Peyer's patch (tissue), 4 donors: ENCODE data around the gene ELOVL6.

ENCODE experiments used
- CTCF ChIP-seq, 6 experiments: fragments of 450-650 bp in 4 of 6; fragments of 200-600 bp in 2 of 6; sonication (generic) in 1 of 6; IDR thresholded peaks; one replicate each; pipeline ENCODE4 v1.5.1; 2017 to 2019; ENCODE audit warnings: antibody characterized with exemption in 6 of 6, mild to moderate bottlenecking in 3 of 6, moderate library complexity in 1 of 6
- POLR2A ChIP-seq, 2 donors: fragments of 450-650 bp; IDR thresholded peaks; one replicate each; pipeline ENCODE4 v1.5.1; 2017; ENCODE audit warnings: antibody characterized with exemption in 2 of 2, mild to moderate bottlenecking in 2 of 2, moderate library complexity in 2 of 2

DNA sequence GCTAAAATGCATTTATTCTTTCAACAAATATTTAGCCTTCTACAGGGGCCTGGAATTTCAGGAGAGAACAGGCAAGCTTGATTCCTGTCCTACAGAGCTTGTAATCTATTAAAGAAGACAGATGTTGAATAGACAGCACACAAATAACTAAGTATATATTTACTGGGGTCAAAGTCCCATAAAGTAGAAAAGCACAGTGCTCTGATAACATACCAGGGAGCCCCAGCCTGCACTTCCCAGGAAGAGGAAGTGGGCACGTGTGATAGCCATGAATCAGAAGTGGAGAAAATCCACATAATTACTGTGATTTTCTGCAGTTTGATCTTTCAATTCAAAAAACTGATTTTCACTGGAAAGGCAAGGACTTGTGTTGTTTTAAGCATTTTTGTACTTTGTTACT, 156.7 kb downstream of the ELOVL6 start:
- TF ChIP-seq CTCF (IDR thresholded peaks at IDR 0.05) = no peak
- no peak for TF ChIP-seq POLR2A (IDR thresholded peaks at IDR 0.05)
